IPS-18c (cell line): Measurements from ENCODE around the gene RBBP5.

Experiments used
- H3K4me3 ChIP-seq: 2 replicates; pipeline ENCODE4 v1.7.0; 2013; ENCODE audit warnings: low read depth, mild to moderate bottlenecking, low read length, moderate library complexity; ENCODE audit not compliant: insufficient read depth
- H3K9me3 ChIP-seq: one replicate; pipeline ENCODE4 v1.6.1; 2013; ENCODE audit warnings: mild to moderate bottlenecking, low read length, moderate library complexity; ENCODE audit not compliant: control insufficient read depth, insufficient read depth

RBBP5 gene

DNA sequence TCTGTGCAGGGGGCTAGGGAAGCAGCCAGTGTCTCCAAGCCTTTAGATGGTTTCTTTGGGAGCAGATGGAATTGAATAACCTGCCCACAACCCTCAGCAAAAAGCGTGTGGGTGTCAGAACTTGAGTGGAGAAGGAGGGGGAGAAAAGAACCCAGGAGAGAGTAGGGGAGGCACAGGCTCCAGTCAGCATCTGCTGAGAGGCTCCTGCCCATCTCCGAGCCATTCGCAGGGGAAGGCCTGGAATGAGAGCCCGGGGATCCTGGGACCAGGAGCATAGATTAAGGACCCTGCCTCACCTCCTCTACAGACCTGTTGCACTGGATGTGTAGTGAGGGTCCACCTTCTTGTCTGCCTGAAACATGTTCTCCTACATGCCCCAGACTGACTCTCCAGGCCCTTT is 53.8 kb downstream of the RBBP5 start:
- Histone ChIP-seq H3K9me3 (no peaks in the 10 kb centered on the region), H3K4me3 (no peak overlapping the region)

DNA sequence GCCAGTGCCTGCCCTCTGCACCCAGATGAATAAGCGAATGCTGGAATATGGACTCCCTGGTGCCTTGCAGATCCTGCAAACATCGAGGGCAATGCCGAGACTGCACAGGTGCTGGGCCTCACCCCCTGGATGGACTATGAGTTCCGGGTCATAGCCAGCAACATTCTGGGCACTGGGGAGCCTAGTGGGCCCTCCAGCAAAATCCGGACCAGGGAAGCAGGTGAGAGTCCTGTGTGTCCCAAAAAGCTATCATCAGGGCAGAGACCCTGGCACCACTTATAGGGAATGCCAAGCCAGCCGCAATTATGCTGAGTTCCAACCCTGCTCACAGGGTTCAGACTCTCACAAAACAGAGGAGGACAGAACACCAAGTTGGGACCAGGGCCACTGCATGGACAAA is 54.7 kb downstream of the RBBP5 start:
- no peaks in the 10 kb centered on the region for H3K9me3 ChIP-seq

DNA sequence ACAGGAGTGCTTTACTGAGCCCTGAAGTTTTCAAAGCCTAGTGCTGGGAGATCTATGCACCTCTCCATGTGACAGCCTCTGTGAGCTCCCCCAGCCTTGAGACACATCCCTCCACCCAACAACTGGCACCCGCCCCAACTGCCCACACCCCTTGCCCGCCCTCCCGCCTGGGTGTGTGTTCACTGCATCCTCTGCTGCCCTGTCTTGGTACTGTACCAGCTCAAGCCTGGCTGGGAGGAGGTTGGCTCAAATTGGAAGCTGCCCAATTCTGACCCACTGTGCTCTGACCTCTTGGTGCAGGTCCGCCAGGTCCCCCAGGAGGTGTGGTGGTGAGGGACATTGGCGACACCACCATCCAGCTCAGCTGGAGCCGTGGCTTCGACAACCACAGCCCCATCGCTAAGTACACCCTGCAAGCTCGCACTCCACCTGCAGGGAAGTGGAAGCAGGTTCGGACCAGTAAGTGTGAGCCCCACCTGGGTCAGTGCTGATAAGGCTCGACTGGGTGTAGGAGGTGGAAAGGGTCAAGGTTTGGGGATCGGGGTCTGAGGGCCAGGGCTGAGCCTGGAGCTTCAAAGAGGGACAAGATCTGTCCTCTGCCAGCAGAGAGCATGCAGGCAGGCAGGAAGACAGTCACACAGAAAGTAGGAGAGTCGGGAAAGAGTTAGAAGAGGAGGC is 55.5 kb downstream of the RBBP5 start:
- Histone ChIP-seq H3K9me3 (no peaks in the 10 kb centered on the region), H3K4me3 (no peak overlapping the region)

More for the DNA sequence above, 54.7 kb downstream of the RBBP5 start:
- no peak overlapping the region for H3K4me3 ChIP-seq

GRCh38 chr1:205065666-205066065 is 56.1 kb downstream of the RBBP5 start:
- no peaks in the 10 kb centered on the region for H3K9me3 ChIP-seq
- H3K4me3 ChIP-seq = no peak overlapping the region

- H3K9me3 ChIP-seq = no peaks in the 10 kb centered on the region
- no peak overlapping the region for H3K4me3 ChIP-seq
Observed at GRCh38 chr1:205064741-205065316, 56.9 kb downstream of the RBBP5 start.

DNA sequence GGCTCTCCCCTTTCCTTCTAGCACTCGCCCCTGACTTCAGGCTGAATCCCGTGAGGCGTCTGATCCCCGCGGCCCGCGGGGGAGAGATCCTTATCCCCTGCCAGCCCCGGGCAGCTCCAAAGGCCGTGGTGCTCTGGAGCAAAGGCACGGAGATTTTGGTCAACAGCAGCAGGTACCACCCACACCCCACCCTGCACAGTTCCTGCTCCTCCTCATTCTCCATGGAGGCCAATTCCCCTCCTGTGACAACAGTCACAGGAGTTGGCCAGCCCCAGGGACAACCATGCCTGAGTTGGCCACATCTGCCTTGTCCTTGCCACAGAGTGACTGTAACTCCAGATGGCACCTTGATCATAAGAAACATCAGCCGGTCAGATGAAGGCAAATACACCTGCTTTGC is 57.5 kb downstream of the RBBP5 start:
- no peak overlapping the region for H3K4me3 ChIP-seq
- peaks cover under 1% of the 10 kb centered on the region for H3K9me3 ChIP-seq

DNA sequence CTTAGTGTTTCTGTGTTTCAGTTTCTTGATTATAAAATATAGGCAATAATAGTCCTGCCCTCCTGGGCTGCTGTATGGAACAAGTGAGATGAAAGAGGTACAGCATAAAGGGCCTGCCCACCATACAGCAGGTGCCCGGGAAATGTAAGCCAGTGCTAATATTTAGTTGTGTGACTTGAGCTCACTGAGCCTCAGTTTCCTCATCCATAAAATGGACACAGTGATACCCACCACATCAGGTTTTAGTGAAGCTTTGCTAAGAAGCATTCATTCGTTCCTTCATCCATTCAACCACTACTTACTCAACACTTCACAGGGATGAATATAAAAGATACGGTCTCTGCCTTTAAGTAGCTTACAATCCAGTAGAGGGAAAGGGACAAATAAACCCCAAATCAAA is 58.9 kb downstream of the RBBP5 start:
- Histone ChIP-seq H3K9me3 (peaks cover 2% of the 10 kb centered on the region), H3K4me3 (no peak overlapping the region)

GRCh38 chr1:205062319-205062718 is 59.5 kb downstream of the RBBP5 start:
- H3K4me3 ChIP-seq = no peak overlapping the region

GRCh38 chr1:205061665-205062069 is 60.1 kb downstream of the RBBP5 start:
- H3K9me3 ChIP-seq = peaks cover 2% of the 10 kb centered on the region
- no peak overlapping the region for H3K4me3 ChIP-seq

More at GRCh38 chr1:205062319-205062718, 59.5 kb downstream of the RBBP5 start:
- H3K9me3 ChIP-seq = peaks cover 2% of the 10 kb centered on the region

- Histone ChIP-seq H3K4me3 (no peak overlapping the region), H3K9me3 (peaks cover 2% of the 10 kb centered on the region)
Observed at GRCh38 chr1:205061227-205061626, 60.6 kb downstream of the RBBP5 start.

GRCh38 chr1:205060746-205061145 is 61.0 kb downstream of the RBBP5 start:
- no peak overlapping the region for H3K4me3 ChIP-seq
- peaks cover 2% of the 10 kb centered on the region for H3K9me3 ChIP-seq

DNA sequence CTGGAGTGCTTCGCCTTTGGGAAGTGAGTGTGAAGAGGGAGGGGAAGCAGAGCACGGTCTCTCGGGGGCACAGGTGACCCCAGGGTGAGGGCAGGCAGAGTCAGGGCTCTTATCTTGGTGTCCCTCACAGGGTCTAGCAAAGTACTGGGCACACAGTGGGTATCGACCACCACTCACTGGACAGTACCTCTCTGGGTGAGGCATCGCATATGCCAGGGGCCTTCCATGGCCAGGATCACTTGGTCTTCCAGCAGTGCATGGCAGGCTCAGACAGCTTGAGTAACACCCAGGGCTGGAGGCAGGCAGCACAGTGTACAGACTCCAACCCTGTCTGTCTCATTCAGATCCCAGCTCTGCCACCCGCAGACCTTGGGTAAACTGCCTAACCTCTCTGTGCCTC is 62.1 kb downstream of the RBBP5 start:
- peaks cover 2% of the 10 kb centered on the region for H3K9me3 ChIP-seq
- no peak overlapping the region for H3K4me3 ChIP-seq

DNA sequence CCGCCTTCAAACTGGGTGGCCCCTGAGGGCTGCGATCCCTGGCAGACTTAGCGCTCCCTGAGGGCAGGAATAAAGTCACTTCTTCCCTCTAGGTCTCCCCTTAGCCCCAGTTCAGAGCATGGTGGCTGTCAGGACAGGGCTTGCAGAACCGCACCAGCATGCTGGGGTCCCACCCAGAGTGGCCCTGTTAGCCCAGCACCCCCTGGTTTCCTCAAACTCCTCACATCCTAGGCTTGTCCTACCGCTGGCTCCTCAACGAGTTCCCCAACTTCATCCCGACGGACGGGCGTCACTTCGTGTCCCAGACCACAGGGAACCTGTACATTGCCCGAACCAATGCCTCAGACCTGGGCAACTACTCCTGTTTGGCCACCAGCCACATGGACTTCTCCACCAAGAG is 62.9 kb downstream of the RBBP5 start:
- peaks cover 2% of the 10 kb centered on the region for H3K9me3 ChIP-seq
- no peak overlapping the region for H3K4me3 ChIP-seq

GRCh38 chr1:205057808-205058575 is 63.8 kb downstream of the RBBP5 start:
- Histone ChIP-seq H3K4me3 (no peak overlapping the region), H3K9me3 (peaks cover 2% of the 10 kb centered on the region)

- no peak overlapping the region for H3K4me3 ChIP-seq
- peaks cover 2% of the 10 kb centered on the region for H3K9me3 ChIP-seq
Observed at GRCh38 chr1:205056956-205057568, 64.7 kb downstream of the RBBP5 start.

DNA sequence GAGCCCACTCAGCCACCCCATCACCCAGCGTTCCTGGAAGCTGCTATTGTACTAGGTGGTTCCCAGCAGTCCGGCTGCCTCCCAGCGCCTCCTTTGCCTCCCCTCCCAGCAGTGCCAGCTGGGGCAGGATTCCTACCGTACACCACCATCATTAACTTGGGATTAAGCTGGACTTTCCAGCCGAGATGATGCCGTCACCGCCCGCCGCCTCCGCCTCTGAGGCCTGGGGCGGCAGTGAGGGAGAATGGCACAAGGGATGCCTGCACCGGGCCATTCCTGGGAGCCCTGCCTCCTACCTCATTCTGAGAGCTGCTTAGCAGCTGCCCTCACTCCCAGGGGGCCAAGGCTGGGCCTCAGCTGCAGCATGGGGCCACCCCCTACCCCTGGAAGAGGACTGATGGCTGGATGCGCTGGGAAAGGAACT is 65.6 kb downstream of the RBBP5 start:
- peaks cover 2% of the 10 kb centered on the region for H3K9me3 ChIP-seq

GRCh38 chr1:205054013-205054412 is 67.8 kb downstream of the RBBP5 start:
- Histone ChIP-seq H3K9me3 (no peaks in the 10 kb centered on the region), H3K4me3 (no peak overlapping the region)

More for the DNA sequence above, 65.6 kb downstream of the RBBP5 start:
- no peak overlapping the region for H3K4me3 ChIP-seq

DNA sequence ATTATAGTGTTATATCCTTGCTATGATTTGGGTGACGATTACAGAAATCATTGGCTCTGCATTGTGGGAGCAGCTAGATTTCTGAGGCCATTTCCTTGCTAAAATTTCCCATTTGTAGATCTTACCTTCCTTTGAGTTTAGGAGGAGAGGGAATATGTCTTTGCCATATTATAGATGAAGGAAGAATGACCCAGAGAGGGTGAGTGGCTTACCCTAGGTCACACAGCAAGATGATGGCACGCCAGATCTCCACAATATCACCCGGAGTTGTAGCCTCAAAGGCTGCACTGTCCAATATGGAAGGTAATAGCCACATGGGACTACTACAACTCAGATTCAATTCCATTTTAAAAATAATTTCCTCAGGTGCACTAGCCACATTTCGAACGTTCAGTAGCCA is 68.5 kb downstream of the RBBP5 start:
- no peak overlapping the region for H3K4me3 ChIP-seq
- H3K9me3 ChIP-seq = no peaks in the 10 kb centered on the region
